ENCODE results near the gene ZNF708.

- TF ChIP-seq PKNOX1 (IDR thresholded peaks at IDR 0.05) (no peak), SUZ12 (IDR thresholded peaks at IDR 0.05) (no peak), TARDBP (IDR thresholded peaks at IDR 0.05) (no peak), FOXM1 (IDR thresholded peaks at IDR 0.05; ENCODE audit: borderline replicate concordance) (no peak), L3MBTL2 (conservative IDR thresholded peaks at IDR 0.05) (no peak), ARNT (IDR thresholded peaks at IDR 0.05) (no peak), ELF4 (IDR thresholded peaks at IDR 0.05) (no peak), HDGF (IDR thresholded peaks at IDR 0.05; ENCODE audit: borderline replicate concordance) (no peak), NFRKB (IDR thresholded peaks at IDR 0.05) (no peak), SP1 (IDR thresholded peaks at IDR 0.05) (no peak), BHLHE40 (IDR thresholded peaks at IDR 0.05; ENCODE audit: borderline replicate concordance) (no peak), FOXA1 (IDR thresholded peaks at IDR 0.05) (no peak), FOXK2 (IDR thresholded peaks at IDR 0.05) (no peak), ZNF384 (IDR thresholded peaks at IDR 0.05) (no peak)
Measured at GRCh38 chr19:21264891-21265290, 64.3 kb downstream of the ZNF708 start.
